PFSK-1 (cell line): ENCODE data around the gene ATP11A.

Experiments
- TAF1 ChIP-seq: IDR thresholded peaks from 2 replicates; pipeline ENCODE4 v1.6.1; 2012; ENCODE audit warnings: low read length, control low read depth, borderline replicate concordance; ENCODE audit not compliant: insufficient read depth
- TF ChIP-seq, protein P1 (sequence below), 2 experiments: IDR thresholded peaks; 2 replicates each; pipeline versions ENCODE4 v1.6.1 to v1.8.0; 2011 to 2012; ENCODE audit warnings: low read depth in 2 of 2, low read length in 2 of 2, control low read depth in 1 of 2, inconsistent platforms in 1 of 2, mild to moderate bottlenecking in 1 of 2, moderate library complexity in 1 of 2; ENCODE audit not compliant: insufficient read depth in 1 of 2

GRCh38 chr13:112692586-112692985 lies 2.7 kb downstream of the ATP11A start:
- TF ChIP-seq TAF1, result no peak
- TF ChIP-seq, protein P1, sequence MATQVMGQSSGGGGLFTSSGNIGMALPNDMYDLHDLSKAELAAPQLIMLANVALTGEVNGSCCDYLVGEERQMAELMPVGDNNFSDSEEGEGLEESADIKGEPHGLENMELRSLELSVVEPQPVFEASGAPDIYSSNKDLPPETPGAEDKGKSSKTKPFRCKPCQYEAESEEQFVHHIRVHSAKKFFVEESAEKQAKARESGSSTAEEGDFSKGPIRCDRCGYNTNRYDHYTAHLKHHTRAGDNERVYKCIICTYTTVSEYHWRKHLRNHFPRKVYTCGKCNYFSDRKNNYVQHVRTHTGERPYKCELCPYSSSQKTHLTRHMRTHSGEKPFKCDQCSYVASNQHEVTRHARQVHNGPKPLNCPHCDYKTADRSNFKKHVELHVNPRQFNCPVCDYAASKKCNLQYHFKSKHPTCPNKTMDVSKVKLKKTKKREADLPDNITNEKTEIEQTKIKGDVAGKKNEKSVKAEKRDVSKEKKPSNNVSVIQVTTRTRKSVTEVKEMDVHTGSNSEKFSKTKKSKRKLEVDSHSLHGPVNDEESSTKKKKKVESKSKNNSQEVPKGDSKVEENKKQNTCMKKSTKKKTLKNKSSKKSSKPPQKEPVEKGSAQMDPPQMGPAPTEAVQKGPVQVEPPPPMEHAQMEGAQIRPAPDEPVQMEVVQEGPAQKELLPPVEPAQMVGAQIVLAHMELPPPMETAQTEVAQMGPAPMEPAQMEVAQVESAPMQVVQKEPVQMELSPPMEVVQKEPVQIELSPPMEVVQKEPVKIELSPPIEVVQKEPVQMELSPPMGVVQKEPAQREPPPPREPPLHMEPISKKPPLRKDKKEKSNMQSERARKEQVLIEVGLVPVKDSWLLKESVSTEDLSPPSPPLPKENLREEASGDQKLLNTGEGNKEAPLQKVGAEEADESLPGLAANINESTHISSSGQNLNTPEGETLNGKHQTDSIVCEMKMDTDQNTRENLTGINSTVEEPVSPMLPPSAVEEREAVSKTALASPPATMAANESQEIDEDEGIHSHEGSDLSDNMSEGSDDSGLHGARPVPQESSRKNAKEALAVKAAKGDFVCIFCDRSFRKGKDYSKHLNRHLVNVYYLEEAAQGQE (IDR thresholded peaks at IDR 0.05; ENCODE audit: insufficient read depth in 1 of 2, low read depth in 2 of 2, low read length in 2 of 2), result no peak
